ENCODE data around the gene MRPL23.

The MRPL23 gene

GRCh38 chr11:1942558-1943260, 4.4 kb upstream of the MRPL23 start:
- DNase-seq (ENCODE audit: low read depth in 1 of 2, low spot score in 1 of 2) = no peak
- in situ Hi-C loops (cut with HindIII; ENCODE audit: low pct_unique_long_range_greater_than_20kb, low sequenced_read_pairs) = no loop called here
- TF ChIP-seq JUND (IDR thresholded peaks at IDR 0.05; ENCODE audit: low read depth) = no peak

DNA sequence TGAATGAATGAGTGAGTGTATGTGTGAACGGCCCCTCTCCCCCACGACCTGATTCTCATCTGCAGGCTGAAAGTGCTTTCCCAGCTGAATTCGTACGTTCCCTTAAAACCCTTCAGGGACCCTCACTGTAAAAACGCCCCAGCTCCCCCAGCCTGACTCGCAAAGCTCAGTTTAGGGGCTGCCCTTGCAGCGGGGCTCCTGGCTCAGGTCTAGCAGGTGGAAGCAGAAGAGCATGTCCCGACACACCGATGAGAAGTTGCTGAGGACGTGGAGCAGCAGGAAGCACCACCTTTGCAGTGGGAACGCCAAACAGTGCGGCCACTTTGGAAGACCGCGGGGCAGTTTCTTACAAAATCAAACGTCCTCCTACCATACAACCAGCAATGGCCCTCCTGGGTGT, 3.6 kb upstream of the MRPL23 start:
- in situ Hi-C loops (cut with HindIII; ENCODE audit: low pct_unique_long_range_greater_than_20kb, low sequenced_read_pairs) = no loop called here
- peak in 1 of 2 experiments; percentile 41 for DNase-seq (ENCODE audit: low read depth in 1 of 2, low spot score in 1 of 2)
- TF ChIP-seq JUND (IDR thresholded peaks at IDR 0.05; ENCODE audit: low read depth) = no peak

GRCh38 chr11:1943977-1944376, 3.2 kb upstream of the MRPL23 start:
- in situ Hi-C loops (cut with HindIII; ENCODE audit: low pct_unique_long_range_greater_than_20kb, low sequenced_read_pairs) = no loop called here
- DNase-seq (ENCODE audit: low read depth in 1 of 2, low spot score in 1 of 2) = peak in 1 of 2 experiments; percentile 30
- no peak for TF ChIP-seq JUND (IDR thresholded peaks at IDR 0.05; ENCODE audit: low read depth)

GRCh38 chr11:1947592-1948237, 583 bp downstream of the MRPL23 start:
- no peak for DNase-seq (ENCODE audit: low read depth in 1 of 2, low spot score in 1 of 2)
- TF ChIP-seq JUND (IDR thresholded peaks at IDR 0.05; ENCODE audit: low read depth) = no peak
- in situ Hi-C loops (cut with HindIII; ENCODE audit: low pct_unique_long_range_greater_than_20kb, low sequenced_read_pairs) = no loop called here

DNA sequence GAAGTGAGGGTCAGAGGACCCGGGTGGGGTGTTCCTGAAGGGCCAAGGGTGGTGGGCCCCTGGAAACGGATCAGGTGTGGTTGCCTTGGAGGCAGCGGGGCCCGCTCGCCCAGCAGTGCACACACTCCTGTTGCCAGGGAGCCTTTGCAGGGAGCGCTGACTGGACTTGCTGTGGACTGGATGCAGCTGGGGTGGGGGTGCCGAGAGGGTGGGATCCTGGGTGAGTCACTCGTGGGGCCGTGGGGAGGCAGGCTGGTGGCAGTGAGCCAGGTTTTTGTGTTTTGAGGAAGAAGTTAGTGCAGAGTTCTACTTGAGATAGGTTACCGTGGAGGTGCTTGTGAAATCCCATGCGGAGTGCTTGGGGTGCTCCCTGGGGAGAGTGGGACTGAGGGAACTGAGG, 1.3 kb downstream of the MRPL23 start:
- no peak for DNase-seq (ENCODE audit: low read depth in 1 of 2, low spot score in 1 of 2)
- in situ Hi-C loops (cut with HindIII; ENCODE audit: low pct_unique_long_range_greater_than_20kb, low sequenced_read_pairs) = no loop called here
- no peak for TF ChIP-seq JUND (IDR thresholded peaks at IDR 0.05; ENCODE audit: low read depth)

DNA sequence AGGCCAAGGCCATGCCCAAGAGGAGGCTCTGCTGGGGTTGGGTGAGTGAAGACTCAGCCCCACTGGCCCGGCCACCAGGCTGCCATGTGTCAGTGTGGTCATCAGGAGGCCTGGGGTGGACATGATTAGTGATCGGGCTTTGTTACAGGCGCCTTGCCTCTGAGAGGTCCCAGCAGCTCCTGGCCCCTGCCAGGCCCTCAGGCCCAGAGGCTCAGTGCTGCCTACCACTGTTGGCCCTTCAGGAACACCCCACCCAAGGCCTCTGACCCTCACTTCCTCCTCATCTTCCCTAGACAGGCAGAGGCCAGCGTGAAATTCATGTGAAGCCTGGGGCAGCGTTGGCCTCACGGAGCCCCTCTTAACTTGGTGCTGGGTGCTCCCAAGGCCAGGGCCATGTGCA, 2.2 kb downstream of the MRPL23 start:
- TF ChIP-seq JUND (IDR thresholded peaks at IDR 0.05; ENCODE audit: low read depth) = no peak
- no peak for DNase-seq (ENCODE audit: low read depth in 1 of 2, low spot score in 1 of 2)
- in situ Hi-C loops (cut with HindIII; ENCODE audit: low pct_unique_long_range_greater_than_20kb, low sequenced_read_pairs) = no loop called here

GRCh38 chr11:1949922-1950321, 2.8 kb downstream of the MRPL23 start:
- TF ChIP-seq JUND (IDR thresholded peaks at IDR 0.05; ENCODE audit: low read depth) = no peak
- in situ Hi-C loops (cut with HindIII; ENCODE audit: low pct_unique_long_range_greater_than_20kb, low sequenced_read_pairs) = no loop called here
- no peak for DNase-seq (ENCODE audit: low read depth in 1 of 2, low spot score in 1 of 2)

GRCh38 chr11:1952806-1953482, 5.8 kb downstream of the MRPL23 start:
- TF ChIP-seq JUND (IDR thresholded peaks at IDR 0.05; ENCODE audit: low read depth) = no peak
- in situ Hi-C loops (cut with HindIII; ENCODE audit: low pct_unique_long_range_greater_than_20kb, low sequenced_read_pairs) = no loop called here
- DNase-seq (ENCODE audit: low read depth in 1 of 2, low spot score in 1 of 2) = no peak

- in situ Hi-C loops (cut with HindIII; ENCODE audit: low pct_unique_long_range_greater_than_20kb, low sequenced_read_pairs) = no loop called here
- no peak for TF ChIP-seq JUND (IDR thresholded peaks at IDR 0.05; ENCODE audit: low read depth)
- DNase-seq (ENCODE audit: low read depth in 1 of 2, low spot score in 1 of 2) = no peak
Observed at GRCh38 chr11:1953489-1954266, 6.5 kb downstream of the MRPL23 start.

GRCh38 chr11:1958367-1958766, 11.2 kb downstream of the MRPL23 start:
- in situ Hi-C loops (cut with HindIII; ENCODE audit: low pct_unique_long_range_greater_than_20kb, low sequenced_read_pairs) = no loop called here
- DNase-seq (ENCODE audit: low read depth in 1 of 2, low spot score in 1 of 2) = no peak
- TF ChIP-seq JUND (IDR thresholded peaks at IDR 0.05; ENCODE audit: low read depth) = no peak

- TF ChIP-seq JUND (IDR thresholded peaks at IDR 0.05; ENCODE audit: low read depth) = no peak
- in situ Hi-C loops (cut with HindIII; ENCODE audit: low pct_unique_long_range_greater_than_20kb, low sequenced_read_pairs) = no loop called here
- DNase-seq (ENCODE audit: low read depth in 1 of 2, low spot score in 1 of 2) = no peak
Observed at GRCh38 chr11:1959786-1960185, 12.7 kb downstream of the MRPL23 start.

GRCh38 chr11:1963864-1964263, 16.7 kb downstream of the MRPL23 start:
- DNase-seq (ENCODE audit: low read depth in 1 of 2, low spot score in 1 of 2) = no peak
- TF ChIP-seq JUND (IDR thresholded peaks at IDR 0.05; ENCODE audit: low read depth) = no peak
- in situ Hi-C loops (cut with HindIII; ENCODE audit: low pct_unique_long_range_greater_than_20kb, low sequenced_read_pairs) = no loop called here

Measured in T47D (cell line).